H9 (cell line): Measurements from ENCODE around the gene ROR1. TPM values are rescaled to one million over a fixed set of nuclear protein-coding genes. Genes with fewer than 3 reads are reported as not detected.
A peak's percentile ranks its signal among the peaks of the same experiment; 100 is the strongest.

Source experiments
- DNase-seq: peaks from one replicate; pipeline ENCODE4 v3.0.0-alpha.2; 2017
- H2AFZ ChIP-seq: one replicate; pipeline ENCODE4 v1.6.1; 2013; ENCODE audit warnings: mild to moderate bottlenecking, low read length, control low read depth, moderate library complexity
- H2AK5ac ChIP-seq: 2 replicates; pipeline ENCODE4 v1.6.1; 2013; ENCODE audit warnings: low read length, control low read depth, mixed read lengths; ENCODE audit not compliant: insufficient read length
- H2BK120ac ChIP-seq: one replicate; pipeline ENCODE4 v1.6.1; 2013; ENCODE audit warnings: low read depth, mild to moderate bottlenecking, low read length, control low read depth, inconsistent platforms; ENCODE audit not compliant: poor library complexity, severe bottlenecking
- H2BK12ac ChIP-seq: 2 replicates; pipeline ENCODE4 v1.6.1; 2013; ENCODE audit warnings: low read length, control low read depth, mixed read lengths, low read depth; ENCODE audit not compliant: insufficient read length
- H2BK15ac ChIP-seq: 2 replicates; pipeline ENCODE4 v1.6.1; 2013; ENCODE audit warnings: low read depth, low read length, control low read depth
- H2BK20ac ChIP-seq: one replicate; pipeline ENCODE4 v1.6.1; 2013; ENCODE audit warnings: low read depth, mild to moderate bottlenecking, low read length, control low read depth, inconsistent platforms; ENCODE audit not compliant: poor library complexity, severe bottlenecking
- H2BK5ac ChIP-seq: 2 replicates; pipeline ENCODE4 v1.6.1; 2013; ENCODE audit warnings: low read length, control low read depth, mixed read lengths; ENCODE audit not compliant: insufficient read length
- H3K14ac ChIP-seq: 2 replicates; pipeline ENCODE4 v1.6.1; 2013; ENCODE audit warnings: low read length, control low read depth; ENCODE audit not compliant: insufficient read depth
- H3K18ac ChIP-seq: 2 replicates; pipeline ENCODE4 v1.6.1; 2013; ENCODE audit warnings: low read depth, mild to moderate bottlenecking, mixed read lengths, low read length, control low read depth; ENCODE audit not compliant: insufficient read length
- H3K23ac ChIP-seq: 2 replicates; pipeline ENCODE4 v1.6.1; 2013; ENCODE audit warnings: low read length, control low read depth, mixed read lengths, low read depth; ENCODE audit not compliant: insufficient read length
- H3K23me2 ChIP-seq: 2 replicates; pipeline ENCODE4 v1.6.1; 2013; ENCODE audit warnings: low read depth, mild to moderate bottlenecking, mixed read lengths, low read length, control low read depth; ENCODE audit not compliant: insufficient read length, poor library complexity, severe bottlenecking
- H3K27ac ChIP-seq: 2 replicates; pipeline ENCODE4 v1.5.1; 2013; ENCODE audit warnings: low read length, control low read depth, mixed read lengths, low read depth; ENCODE audit not compliant: insufficient read length
- H3K27me3 ChIP-seq: 2 replicates; pipeline ENCODE4 v1.6.1; 2013; ENCODE audit warnings: low read length, control low read depth, inconsistent platforms; ENCODE audit not compliant: insufficient read depth
- H3K4ac ChIP-seq: 2 replicates; pipeline ENCODE4 v1.6.1; 2013; ENCODE audit warnings: low read depth, mild to moderate bottlenecking, control low read depth, inconsistent platforms, low read length, moderate library complexity
- H3K4me1 ChIP-seq: 2 replicates; pipeline ENCODE4 v1.6.1; 2013; ENCODE audit warnings: low read length, control low read depth, inconsistent platforms; ENCODE audit not compliant: insufficient read depth
- H3K4me2 ChIP-seq: 2 replicates; pipeline ENCODE4 v1.6.1; 2013; ENCODE audit warnings: low read length, control low read depth, mixed read lengths; ENCODE audit not compliant: insufficient read length, insufficient read depth
- H3K56ac ChIP-seq: 2 replicates; pipeline ENCODE4 v1.6.1; 2013; ENCODE audit warnings: low read depth, mild to moderate bottlenecking, mixed read lengths, low read length, control low read depth; ENCODE audit not compliant: insufficient read length
- H3K79me1 ChIP-seq: 2 replicates; pipeline ENCODE4 v1.6.1; 2013; ENCODE audit warnings: low read depth, mild to moderate bottlenecking, moderate library complexity, low read length, control low read depth, inconsistent platforms; ENCODE audit not compliant: insufficient read depth, poor library complexity, severe bottlenecking
- H3K79me2 ChIP-seq: 2 replicates; pipeline ENCODE4 v1.6.1; 2013; ENCODE audit warnings: low read length, control low read depth, inconsistent platforms; ENCODE audit not compliant: insufficient read depth
- H3K9ac ChIP-seq: 2 replicates; pipeline ENCODE4 v1.6.1; 2013; ENCODE audit warnings: low read length, control low read depth, mixed read lengths; ENCODE audit not compliant: insufficient read length; ENCODE audit errors: extremely low read depth
- H3K9me3 ChIP-seq: one replicate; pipeline ENCODE4 v1.6.1; 2013; ENCODE audit warnings: low read depth, low read length, inconsistent platforms; ENCODE audit not compliant: control insufficient read depth
- H3T11ph ChIP-seq: one replicate; pipeline ENCODE4 v1.6.1; 2013; ENCODE audit warnings: mild to moderate bottlenecking, low read length, control low read depth, inconsistent platforms
- H4K20me1 ChIP-seq: one replicate; pipeline ENCODE4 v1.6.1; 2013; ENCODE audit not compliant: control insufficient read depth, insufficient read length, insufficient read depth
- H4K5ac ChIP-seq: 2 replicates; pipeline ENCODE4 v1.6.1; 2013; ENCODE audit warnings: low read depth, mild to moderate bottlenecking, mixed read lengths, low read length, control low read depth; ENCODE audit not compliant: insufficient read length
- H4K8ac ChIP-seq: replicated peaks from 2 replicates; pipeline ENCODE4 v1.6.1; 2013; ENCODE audit warnings: low read length, control low read depth, mixed read lengths, low read depth; ENCODE audit not compliant: insufficient read length
- H4K91ac ChIP-seq: 2 replicates; pipeline ENCODE4 v1.6.1; 2013; ENCODE audit warnings: low read depth, mild to moderate bottlenecking, moderate library complexity, mixed read lengths, low read length, control low read depth; ENCODE audit not compliant: insufficient read length
- H3K27ac Mint-ChIP-seq, 3 experiments: 2 replicates in 2 of 3; 3 replicates in 1 of 3; pipeline ENCODE4 v1.8.0; 2020 to 2021; ENCODE audit warnings: mixed read lengths in 3 of 3, mild to moderate bottlenecking in 1 of 3, moderate library complexity in 1 of 3
- H3K27me3 Mint-ChIP-seq: 2 replicates; pipeline ENCODE4 v1.8.0; 2021; ENCODE audit warnings: low read depth, mild to moderate bottlenecking, moderate library complexity, mixed read lengths
- H3K36me3 Mint-ChIP-seq, 3 experiments: 2 replicates in 2 of 3; 3 replicates in 1 of 3; pipeline ENCODE4 v1.8.0; 2020 to 2021; ENCODE audit warnings: low read depth in 3 of 3, mixed read lengths in 3 of 3; ENCODE audit not compliant: insufficient read depth in 1 of 3
- H3K4me1 Mint-ChIP-seq, 2 experiments: 2 replicates each; pipeline ENCODE4 v1.8.0; 2020; ENCODE audit warnings: mixed read lengths in 2 of 2
- H3K4me3 Mint-ChIP-seq, 2 experiments: 2 replicates in 1 of 2; 3 replicates in 1 of 2; pipeline ENCODE4 v1.8.0; 2020 to 2021; ENCODE audit warnings: mild to moderate bottlenecking in 2 of 2, mixed read lengths in 2 of 2, moderate library complexity in 1 of 2
- H3K9me3 Mint-ChIP-seq, 2 experiments: 2 replicates in 1 of 2; 3 replicates in 1 of 2; pipeline ENCODE4 v1.8.0; 2020; ENCODE audit warnings: mild to moderate bottlenecking in 2 of 2, mixed read lengths in 2 of 2, moderate library complexity in 1 of 2
- WGBS: extraction: QIAGEN DNeasy Blood & Tissue Kit; methylation state at CpG from one replicate; pipeline ENCODE4 v1.1.7; 2013; ENCODE audit warnings: missing lambda C conversion rate, low lambda C conversion rate, mixed read lengths; ENCODE audit not compliant: insufficient read length; ENCODE audit errors: extremely low coverage; 5-methylcytosine and 5-hydroxymethylcytosine counted together
- total RNA-seq: library from RNA; stranded (reverse); gene quantifications from 2 replicates; pipeline ENCODE4 v1.2.1, GENCODE V29; 2021
- TF ChIP-seq, protein P1 (sequence below): fragments of 200-600 bp; sonication (generic); conservative IDR thresholded peaks from 3 replicates; pipeline ENCODE4 v1.8.0; 2021; ENCODE audit warnings: antibody characterized with exemption, mild to moderate bottlenecking

ROR1 gene
- total RNA-seq, 1 experiment from 2014 or later = 75.9 TPM

GRCh38 chr1:64097859-64098258, 324.0 kb downstream of the ROR1 start:
- WGBS = no CpG with 5 or more reads among the region's 4 CpGs
- no peak overlapping the region for H3K23ac ChIP-seq
- no peak overlapping the region for H3K56ac ChIP-seq
- H3K27ac ChIP-seq = no peak overlapping the region
- no peak overlapping the region for H4K91ac ChIP-seq
- Mint-ChIP-seq H3K4me1 (peaks cover 31 to 48% of the 10 kb centered on the region in 2 experiments), H3K9me3 (no peaks in the 10 kb centered on the region), H3K36me3 (peaks cover 0 to 4% (median 3%) of the 10 kb centered on the region in 3 experiments; a peak in 2 of 7 replicates), H3K27me3 (no peaks in the 10 kb centered on the region), H3K4me3 (no peak overlapping the region), H3K27ac (peak overlapping the region in 1 of 3 experiments; percentile 68; a peak in 3 of 7 replicates)
- H2BK120ac ChIP-seq = no peak overlapping the region
- H2BK15ac ChIP-seq = no peak overlapping the region
- H3K9ac ChIP-seq = no peak overlapping the region
- H3K4ac ChIP-seq = no peak overlapping the region
- no peaks in the 10 kb centered on the region for H3K23me2 ChIP-seq
- H4K20me1 ChIP-seq = no peaks in the 10 kb centered on the region
- no peak overlapping the region for H3K4me2 ChIP-seq
- no peak overlapping the region for H3K18ac ChIP-seq
- no peak overlapping the region for H4K8ac ChIP-seq
- no peaks in the 10 kb centered on the region for H3K9me3 ChIP-seq
- H2AFZ ChIP-seq = no peak overlapping the region
- H3K4me1 ChIP-seq = peaks cover 10% of the 10 kb centered on the region; the same call in 1 of the 2 replicates
- no peak overlapping the region; the same call in 1 of the 2 replicates for H3K14ac ChIP-seq
- H2BK12ac ChIP-seq = no peak overlapping the region
- H3K79me1 ChIP-seq = no peaks in the 10 kb centered on the region
- TF ChIP-seq, protein P1, sequence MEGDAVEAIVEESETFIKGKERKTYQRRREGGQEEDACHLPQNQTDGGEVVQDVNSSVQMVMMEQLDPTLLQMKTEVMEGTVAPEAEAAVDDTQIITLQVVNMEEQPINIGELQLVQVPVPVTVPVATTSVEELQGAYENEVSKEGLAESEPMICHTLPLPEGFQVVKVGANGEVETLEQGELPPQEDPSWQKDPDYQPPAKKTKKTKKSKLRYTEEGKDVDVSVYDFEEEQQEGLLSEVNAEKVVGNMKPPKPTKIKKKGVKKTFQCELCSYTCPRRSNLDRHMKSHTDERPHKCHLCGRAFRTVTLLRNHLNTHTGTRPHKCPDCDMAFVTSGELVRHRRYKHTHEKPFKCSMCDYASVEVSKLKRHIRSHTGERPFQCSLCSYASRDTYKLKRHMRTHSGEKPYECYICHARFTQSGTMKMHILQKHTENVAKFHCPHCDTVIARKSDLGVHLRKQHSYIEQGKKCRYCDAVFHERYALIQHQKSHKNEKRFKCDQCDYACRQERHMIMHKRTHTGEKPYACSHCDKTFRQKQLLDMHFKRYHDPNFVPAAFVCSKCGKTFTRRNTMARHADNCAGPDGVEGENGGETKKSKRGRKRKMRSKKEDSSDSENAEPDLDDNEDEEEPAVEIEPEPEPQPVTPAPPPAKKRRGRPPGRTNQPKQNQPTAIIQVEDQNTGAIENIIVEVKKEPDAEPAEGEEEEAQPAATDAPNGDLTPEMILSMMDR = no peak
- H4K5ac ChIP-seq = no peak overlapping the region
- H2BK20ac ChIP-seq = no peak overlapping the region
- no peak for DNase-seq
- no peak overlapping the region for H2AK5ac ChIP-seq
- H2BK5ac ChIP-seq = no peak overlapping the region
- no peaks in the 10 kb centered on the region for H3K27me3 ChIP-seq
- H3K79me2 ChIP-seq = no peaks in the 10 kb centered on the region; the same call in 1 of the 2 replicates
- H3T11ph ChIP-seq = no peak overlapping the region
